Activated CD8-positive, alpha-beta memory T cell treated with anti-CD3 and anti-CD28 coated beads for 24 hours (primary cell): ENCODE measurements around the gene TMEM115.

Experiments used
- DNase-seq: peaks from one replicate; pipeline ENCODE4 v3.0.0-alpha.2; 2020

TMEM115 gene

DNA sequence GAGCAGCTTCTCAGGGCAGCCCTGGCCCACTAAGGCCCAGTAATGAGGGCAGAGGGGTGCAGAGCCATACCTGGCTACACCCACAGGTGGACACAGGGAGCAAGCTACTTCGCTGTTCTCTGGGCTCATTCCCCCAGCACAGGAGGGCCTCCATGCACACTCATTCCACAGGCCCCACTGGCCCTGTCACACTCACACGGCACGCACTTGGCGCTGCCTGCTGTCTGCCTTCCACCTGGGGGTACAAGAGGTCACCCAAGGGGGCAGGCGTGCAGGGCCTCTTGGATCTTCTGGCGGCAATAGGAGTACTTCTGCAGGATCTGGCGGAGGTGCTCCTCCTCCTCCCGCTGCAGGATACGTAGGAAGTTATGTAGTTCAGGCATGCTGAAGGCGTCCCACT lies 29.0 kb downstream of the TMEM115 start:
- DNase-seq = no peak

DNA sequence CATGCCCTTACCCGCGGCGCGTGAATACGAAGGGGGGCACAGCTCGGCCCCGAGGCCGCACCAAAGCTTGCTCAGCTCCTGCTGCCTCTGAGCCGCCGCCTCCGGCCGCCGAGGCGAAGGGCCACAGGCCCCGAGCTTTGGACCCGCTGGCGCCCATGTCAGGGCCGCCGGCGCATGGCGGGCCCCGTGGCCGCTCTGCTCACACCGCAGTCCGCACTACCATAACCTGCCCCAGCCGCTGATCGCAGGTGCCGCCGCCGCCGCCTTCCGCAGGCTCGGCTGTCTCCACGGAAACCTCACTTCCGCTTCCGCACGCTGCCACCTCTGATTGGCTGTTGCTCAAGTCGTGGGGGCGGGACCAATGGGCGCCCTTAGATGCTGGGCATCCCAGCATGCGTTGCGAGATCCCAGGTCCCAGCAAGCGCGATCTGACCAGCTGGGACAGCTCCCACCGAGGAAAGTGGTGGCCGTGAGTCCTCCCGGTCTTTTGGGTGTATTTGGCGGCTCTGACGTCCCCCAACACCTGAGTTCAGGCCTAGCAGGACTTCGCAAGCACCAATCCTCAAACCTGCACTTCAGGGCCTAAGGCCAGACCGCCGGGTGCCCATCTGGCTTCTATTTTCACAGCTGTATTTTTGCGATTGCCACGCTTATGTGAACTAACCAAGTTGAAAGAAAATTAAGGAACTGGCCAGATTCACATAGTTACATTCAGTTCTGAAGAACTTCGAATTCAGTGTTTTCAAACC lies 31.2 kb downstream of the TMEM115 start, which contains the start of gene TUSC2:
Gene TUSC2 (minus strand): TSS at position 281 of the 749 bp plus-strand sequence. CDS start 124 bp downstream, at position 157.
- DNase-seq = peak; percentile 96

DNA sequence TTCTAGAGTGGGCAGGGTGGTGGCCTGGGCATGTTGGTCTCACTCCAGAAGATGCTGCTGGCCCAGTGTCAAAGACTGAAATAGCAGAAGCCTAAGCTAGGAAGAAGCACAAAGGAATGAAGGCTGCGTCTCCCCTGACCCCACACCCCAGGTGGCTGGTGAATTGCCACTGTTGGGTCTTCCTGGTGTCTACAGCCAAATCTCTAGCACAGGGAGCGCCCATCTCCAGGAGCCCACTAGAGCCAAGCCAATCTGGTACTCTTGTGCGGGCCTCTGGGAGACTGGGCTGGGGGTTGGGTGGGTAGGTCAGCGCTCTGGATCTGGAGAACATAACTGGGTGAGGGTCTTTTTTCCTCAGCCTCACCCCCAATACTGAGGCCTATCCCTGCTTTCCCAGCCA lies 32.2 kb downstream of the TMEM115 start:
- DNase-seq = no peak

DNA sequence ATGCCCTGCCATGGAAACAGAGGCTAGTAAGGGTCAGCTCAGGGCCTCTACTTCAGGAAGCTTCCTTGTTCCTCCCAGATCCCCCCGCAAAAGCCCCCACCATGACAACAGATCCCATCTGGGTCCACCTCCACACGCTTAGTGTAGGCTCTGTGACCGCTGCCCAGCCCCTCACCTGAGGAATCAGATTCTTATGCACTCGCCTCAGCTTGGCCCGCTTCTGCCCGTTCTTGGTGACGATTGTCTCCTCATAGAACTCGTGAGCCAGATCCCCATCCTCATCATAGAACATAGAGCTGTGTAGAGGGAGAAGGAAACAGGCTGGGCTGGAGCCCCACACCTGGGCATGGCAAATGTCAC lies 33.2 kb downstream of the TMEM115 start:
- DNase-seq = no peak

DNA sequence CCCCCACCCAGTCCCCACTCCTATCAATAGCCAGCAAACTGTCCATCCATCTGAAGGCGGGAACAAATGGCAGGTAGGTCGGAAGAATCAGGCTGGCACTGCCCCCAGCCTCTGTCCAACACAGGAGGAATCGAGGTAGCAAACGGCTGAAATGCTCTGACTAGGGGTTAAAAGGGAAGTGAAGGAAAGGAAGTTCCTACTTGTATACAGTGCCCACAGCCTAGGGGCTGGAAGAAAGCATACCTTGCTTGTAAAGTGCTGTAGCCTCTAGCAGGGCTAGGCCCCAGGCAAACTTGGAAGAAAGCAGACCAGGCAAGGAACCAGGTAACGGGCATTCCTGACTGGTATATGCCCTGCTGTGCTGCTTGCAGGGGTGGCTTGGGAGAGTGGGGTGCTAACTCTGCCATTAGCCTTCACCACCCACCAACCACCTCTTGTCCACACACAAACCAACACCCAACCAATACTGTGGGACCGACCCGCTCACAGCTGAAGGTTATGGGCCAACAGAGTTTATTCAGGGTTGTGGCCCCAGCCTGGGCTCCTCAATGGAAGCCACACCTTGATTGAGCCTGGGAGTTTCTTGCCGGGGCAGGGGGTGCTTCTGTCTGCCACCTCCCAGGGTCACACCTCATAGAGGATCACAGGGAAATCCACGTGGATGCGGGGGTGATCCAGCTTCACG lies 33.7 kb downstream of the TMEM115 start:
- no peak for DNase-seq

DNA sequence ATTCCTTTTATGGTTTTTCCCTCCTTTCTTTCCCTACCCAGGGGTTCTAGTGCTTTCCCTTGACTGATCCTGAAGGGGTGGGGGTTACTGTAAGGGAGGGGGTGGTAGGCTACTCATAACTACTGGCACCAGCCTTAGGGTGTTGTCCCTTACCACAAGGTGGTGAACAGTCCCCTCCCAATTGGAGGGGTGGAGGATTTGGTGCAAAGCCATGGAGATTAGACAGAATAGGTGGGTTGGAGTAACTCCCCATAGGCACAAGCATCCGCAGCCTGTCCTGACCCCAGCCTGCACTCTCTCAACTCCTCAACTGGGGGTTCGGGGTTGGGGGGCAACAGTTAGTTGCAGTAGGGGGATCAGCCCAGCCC lies 34.2 kb downstream of the TMEM115 start:
- DNase-seq = no peak

DNA sequence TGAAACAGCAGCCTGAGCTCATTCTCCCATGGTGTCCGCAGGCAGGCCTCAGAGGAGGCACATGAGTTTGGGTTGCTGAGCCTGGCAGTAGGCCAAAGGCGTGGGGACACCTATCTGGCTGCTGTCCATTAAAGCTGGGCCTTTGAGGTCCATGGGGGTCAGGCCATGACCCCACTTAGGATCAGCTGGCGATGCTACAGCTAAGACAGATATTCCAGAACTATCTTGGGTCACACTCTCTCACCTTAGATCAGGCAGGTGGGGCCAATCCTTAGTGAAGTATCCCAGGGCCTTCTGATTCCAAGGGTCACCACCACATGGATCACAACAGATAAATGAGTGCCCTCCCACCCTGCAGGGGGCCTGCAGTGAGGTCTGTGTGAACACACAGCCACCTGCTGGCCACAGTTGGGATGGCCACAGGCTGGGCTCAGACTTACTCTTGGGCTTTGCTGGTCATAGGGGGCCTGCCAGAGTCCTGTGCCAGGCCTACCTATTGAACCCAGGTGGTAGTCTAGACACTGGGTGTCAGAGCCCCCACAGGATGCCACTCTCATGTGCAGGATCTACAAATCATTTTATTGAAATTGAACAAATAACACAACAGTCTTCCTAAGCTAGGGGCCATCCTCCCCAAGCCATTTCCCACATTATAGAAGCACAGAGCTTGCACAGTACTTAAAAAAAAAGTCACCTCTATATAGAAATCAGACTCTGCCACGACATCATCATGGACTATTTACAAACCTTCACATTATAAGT lies 34.8 kb downstream of the TMEM115 start:
- DNase-seq = peak; percentile 85

DNA sequence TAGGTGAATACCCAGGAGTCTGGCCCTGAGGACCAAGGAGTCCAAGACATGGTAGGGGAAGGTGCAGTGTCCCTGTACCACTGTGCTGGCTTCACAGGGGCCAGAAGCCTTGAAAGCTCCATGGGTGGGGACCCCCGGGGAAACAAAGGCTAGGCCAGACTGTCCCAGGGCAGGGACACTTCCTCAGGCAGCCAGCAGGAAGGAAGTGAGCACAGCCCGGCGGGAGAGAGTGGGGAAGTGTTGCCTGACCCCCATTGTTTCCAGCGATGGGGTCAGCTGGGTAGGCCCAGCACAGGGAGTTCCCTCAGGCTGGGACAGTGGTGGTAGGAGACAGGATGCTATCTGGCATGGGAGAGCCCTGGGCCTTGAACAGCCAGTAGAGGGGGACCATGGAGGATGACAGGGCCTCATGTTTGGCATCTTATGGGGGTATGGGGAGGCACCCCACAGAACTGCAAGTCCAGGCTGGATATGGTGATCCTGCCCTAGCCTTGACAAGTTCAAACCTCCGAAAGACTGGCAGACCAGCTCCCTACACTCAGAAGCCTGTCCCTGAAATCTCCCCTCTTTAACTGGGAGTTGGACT lies 35.6 kb downstream of the TMEM115 start:
- DNase-seq = no peak

DNA sequence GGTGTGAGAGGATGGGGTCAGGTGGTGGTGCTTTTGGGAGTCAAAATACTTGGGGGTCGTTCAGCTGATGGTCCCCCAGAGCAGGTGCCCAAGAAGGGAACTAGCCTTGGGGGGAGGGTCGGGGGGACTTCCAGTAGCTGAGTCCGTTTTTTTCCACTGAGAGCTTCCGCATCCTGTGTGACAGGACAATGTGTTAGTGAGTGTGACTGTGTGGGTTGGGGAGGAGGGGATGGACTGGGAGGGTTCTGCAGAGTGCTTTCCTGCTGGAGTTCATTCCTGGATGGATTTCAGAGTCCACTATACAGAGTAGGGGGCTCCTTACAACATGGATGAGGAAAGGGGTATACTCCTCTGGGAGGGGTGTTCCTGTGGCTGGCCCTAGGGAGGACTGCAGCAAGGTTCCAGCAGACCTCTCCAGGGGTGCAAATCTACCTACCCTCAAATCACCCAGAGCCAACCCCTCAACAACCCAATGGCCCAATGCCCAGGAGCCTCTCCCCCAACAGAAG lies 36.2 kb downstream of the TMEM115 start:
- no peak for DNase-seq

DNA sequence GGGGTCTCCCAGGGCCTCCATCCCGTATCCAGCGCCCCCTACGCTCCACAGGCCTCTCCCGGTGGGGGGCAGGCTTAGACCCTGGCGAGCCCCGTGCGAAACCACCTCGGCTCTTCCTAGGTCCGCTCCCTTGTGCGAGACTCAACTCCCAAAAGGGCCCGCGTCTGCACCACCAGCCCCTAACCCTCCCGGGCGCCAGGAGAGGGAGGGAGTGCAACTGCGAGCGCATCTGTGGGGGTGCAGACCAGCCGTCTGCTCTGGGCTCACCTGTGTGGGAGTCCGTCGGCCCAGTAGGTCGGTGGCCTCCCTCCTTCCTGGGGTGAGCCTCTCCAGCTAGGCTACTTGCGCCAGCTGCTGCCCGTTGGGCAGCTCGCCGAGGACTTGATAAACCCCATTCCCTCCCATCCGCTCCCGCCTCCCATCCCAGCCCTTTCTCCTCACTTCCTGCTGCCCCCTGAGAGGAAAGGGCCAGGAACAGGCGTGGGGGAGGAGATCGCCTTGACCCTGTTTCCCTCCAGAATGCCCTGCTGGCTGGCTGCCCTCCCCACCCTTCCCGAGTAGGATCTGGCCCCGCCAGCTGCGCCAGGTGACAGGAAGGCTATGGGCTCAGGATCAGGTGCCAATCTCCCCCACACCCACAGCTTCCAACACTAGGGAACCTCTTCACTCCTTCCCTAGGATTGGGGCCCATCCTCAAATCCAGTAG lies 36.8 kb downstream of the TMEM115 start, which contains the start of gene HYAL2:
Gene HYAL2 (minus strand): TSS at position 360 of the 706 bp plus-strand sequence. CDS start 2,256 bp downstream, outside the sequence.
- no peak for DNase-seq

DNA sequence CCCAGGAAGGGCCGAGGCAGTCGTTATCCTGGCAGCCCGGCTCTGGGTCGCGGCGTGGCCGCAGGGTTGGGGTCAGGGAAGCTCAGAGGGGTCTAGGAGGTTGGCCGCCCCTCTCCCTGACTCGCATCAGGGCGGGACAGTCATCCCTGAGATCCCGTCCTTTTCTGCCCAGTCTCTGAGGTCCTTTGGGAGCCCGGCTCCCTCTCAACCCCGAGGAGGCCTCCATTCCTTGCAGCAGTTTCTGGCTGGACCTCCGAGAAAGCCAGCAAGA lies 37.3 kb downstream of the TMEM115 start:
- DNase-seq = no peak

DNA sequence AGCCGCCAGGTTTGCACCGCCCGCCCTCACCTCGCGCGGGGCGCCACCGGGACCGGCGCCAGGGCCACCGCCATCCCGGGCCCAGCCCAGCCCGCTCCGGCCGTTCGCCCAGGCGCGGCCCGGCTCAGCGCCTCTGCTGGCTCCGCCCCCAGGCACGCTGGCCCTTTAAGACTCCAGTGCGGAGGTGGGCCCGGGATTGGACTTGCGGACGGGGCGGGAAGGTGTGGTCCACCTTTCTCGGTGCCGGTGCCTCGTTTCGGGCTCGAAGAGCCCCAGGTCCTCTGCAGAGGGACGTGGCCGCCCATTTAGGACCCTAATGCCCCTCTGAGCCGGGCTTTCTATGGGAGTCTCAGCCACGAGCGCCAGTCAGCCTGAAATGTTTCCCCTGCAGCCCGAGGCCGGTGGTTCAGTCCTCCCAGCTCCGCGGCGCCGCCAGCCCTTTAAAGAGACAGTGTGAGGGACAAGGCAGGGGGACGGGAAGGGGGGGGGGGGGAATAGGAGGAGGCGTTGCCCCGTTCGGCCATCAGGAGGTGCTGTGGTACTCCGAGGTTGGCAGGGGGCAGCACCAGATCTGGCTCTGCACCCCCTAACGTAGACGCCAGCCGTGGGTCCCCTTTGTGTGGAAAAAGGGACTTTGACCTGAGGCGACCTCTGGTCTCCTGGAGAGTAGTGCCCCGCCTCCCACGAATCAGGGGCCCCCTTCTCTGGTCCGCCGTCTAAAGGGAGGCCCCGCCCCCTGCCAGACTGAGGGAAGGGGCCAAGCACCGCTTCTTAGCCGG lies 37.8 kb downstream of the TMEM115 start:
- DNase-seq = peak; percentile 96

DNA sequence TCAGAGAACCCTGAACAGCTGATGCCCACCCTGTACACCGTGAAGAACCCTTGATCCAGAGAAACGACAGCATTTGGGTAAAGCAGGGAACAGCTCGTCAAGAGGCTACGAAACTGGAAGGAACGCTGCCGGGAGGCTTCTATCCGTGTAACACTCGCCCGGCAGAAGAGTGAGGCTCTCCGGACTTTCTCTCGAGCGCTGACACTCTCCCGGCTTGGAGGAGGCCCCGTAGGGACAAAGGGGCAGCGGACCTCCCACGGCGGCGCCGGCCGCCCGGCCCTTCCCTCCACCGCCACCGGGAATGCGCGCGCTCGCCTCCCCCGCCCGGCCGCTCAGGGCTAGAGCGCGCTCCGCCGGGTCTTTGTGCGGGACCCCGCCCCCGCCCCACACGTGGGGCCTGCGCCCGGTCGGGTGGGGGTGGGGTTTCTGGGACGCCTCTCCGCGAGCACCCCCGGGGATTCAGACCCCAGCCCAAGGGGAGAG lies 38.4 kb downstream of the TMEM115 start:
- no peak for DNase-seq

DNA sequence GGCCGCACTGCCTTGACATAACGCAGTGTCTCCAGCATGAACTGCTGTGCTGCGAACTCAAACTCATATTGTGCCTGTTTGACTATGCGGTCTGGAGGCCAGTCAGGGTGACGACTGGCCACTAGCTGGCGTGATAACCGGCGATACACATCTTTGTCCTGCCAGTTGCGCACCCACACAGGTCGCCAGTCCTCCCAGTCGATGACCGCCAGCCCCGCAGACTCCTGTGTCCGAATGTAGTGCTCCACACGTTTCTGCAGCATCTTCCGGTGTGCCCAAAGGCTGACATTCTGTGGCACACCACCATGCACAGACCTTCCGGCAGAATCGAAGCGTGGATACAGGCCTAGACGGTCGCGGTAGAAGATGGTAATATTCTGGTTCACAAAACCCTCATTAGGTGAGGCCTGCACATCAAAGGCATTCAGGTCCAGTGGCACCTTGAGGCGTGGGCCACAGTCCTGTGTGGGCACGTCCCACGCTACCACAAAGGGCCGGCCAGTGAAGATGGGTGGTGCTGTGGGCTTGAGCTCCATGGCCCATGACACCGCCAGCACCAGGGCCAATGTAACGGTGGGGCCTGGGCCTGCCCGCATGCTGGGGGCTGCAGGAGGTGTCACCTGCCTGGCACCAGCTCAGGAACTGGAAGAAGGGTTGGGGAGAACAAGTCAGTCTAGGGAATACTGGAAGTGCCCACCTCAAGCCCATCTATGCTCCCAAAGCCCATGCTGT lies 39.3 kb downstream of the TMEM115 start:
- DNase-seq = no peak

DNA sequence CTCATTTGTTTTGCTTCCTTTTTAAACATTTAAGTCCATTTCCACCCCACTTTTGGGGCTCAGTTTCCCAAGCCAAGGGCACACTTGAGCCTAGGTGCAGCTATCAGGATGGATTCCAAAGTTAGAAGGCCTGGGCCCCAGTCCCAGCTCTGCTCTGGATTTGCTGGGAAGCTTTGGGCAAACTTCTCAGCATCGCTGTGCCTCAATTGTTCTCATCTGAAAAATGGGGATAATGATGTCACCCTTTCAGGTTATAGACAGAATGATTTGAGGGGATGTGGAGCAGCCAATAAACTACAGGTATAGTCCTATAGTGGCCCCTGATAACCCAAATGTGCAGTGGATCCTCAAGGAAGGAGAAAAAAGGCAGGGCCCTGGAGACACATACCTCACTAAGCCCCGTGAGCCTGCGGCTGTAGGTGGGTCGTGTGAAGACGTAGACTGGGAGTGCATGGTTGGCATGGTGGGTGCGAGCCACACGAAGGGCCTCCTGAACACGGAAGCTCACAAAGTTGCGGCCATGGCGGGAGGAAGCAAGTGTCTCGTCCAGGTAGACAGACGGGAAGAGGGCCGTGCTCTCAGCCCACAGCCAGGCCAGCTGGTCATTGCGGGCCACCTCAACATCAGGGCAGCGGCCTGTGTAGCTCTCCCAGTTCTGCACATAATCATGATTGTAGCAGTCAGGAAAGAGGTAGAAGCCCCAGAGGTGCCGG lies 40.0 kb downstream of the TMEM115 start:
- no peak for DNase-seq

DNA sequence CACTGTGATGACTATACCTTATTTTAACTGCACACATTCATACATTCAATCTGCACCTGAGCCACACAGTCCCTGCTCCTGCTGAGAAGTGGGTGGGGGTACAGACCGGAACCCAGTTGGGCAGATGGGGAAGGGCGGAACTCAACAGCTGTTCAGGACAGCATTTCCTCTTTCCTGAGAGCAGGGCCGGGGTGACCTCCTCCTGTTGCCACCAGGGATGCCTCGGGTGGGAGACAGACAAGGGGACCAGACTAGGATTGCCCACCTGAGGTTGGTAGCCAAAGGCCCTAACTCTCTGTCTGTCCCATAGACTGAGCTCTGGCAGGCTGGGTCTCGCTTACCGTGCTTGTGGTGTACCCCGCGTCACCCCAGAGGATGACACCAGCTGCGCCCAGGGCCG lies 40.7 kb downstream of the TMEM115 start:
- DNase-seq = no peak

DNA sequence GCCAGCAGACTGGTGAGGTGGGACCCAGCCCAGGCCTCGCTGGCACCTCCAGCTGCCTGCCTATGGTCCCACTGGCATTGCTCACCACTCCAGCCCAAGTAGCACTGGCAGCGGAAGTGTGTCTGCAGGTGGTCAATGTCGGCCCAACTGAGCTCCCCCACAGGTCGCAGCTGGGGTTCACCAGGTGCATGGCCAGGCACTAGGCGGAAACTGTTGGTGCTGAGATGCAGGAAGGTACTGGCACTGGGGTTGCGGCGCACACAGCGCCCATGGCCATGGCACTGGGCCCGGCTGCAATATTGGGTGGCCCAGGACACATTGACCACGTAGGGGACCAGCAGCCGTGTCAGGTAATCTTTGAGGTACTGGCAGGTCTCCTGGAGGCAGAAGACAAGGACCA lies 41.2 kb downstream of the TMEM115 start:
- no peak for DNase-seq

DNA sequence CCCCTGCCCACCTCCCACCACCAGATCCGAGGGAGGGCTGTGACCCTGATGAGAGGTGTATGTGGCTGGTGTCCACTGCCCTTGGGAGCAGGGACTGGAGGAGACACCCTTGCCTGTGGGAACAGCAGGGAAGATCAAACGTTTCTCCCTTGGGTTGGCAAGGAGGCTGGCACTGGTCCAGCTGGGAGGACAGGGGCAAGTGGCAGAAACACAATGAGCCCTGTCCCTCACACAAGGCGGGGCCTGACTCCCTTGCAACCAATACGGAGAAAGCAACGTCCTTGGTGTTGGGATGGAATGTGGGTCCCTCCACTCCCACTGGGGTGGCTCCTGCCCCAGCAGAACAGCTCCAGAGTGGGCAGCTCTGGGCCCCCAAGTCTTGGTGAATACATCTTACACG lies 42.0 kb downstream of the TMEM115 start:
- no peak for DNase-seq

DNA sequence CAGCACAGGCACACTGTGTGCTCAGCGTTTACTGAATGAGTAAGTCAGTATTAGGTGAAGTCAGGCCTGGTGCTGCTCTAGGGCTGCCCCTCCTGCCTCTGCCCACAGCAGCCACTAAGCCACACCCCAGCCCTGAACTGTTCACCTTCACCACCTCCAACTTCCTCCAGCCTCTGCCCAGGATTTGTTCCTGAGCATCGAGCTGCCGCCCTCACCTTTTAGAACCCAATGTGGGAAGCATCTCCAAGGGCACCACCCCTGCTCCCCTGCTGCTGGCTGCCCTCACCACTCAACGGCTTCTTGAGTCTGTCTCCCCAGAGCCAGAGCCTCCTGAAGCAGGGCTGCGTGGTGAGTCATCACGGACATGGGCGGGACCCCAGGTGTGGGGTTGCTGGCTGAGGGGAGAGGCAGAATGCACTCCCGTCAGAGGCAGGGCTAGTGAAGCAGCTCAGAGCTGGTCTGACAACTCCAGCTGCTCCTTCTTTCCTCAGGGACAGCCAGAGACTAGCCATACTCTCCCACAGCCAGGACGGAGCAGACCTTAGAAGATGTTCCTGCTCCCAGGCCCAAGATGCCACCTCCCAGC lies 42.6 kb downstream of the TMEM115 start:
- DNase-seq = peak; percentile 81

DNA sequence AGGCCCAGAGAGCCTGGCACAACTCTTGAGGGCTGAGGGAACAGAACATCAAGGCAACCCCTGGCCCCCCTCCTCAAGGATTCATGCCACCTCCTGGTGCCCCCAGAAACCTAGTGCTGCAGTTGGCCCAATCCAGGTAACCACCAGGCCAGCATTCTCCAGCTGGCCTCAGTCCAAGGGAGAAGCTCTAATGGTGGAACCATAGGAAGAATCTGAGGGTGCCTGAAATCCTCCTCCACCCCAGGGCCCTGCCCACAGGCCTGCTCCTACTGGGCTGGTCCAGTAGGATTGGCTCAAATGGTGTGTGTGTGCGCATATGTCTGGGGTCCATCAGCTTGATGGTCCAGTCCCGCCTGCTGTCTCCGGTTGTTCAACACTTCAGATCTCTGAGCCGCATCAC lies 44.5 kb downstream of the TMEM115 start:
- DNase-seq = no peak
